Right lobe of liver (tissue), 4 donors: ENCODE measurements around the gene COL18A1.

Source experiments
- CTCF ChIP-seq, 4 donors: fragments of 200-600 bp in 3 of 4; fragments of 450-650 bp in 1 of 4; IDR thresholded peaks; one replicate each; pipeline versions ENCODE4 v1.5.1 to v1.8.0; 2016 to 2022; ENCODE audit warnings: antibody characterized with exemption in 4 of 4, mild to moderate bottlenecking in 2 of 4
- POLR2A ChIP-seq: fragments of 450-650 bp; IDR thresholded peaks from one replicate; pipeline ENCODE4 v1.6.1; 2017; ENCODE audit warnings: antibody characterized with exemption, mild to moderate bottlenecking
- donor health status: DM: no; HTN: no; CAD: no.
- donor health status: DM: no; HTN: no; CAD: no.
- donor health status: DM: no; HTN: yes; CAD: no.

GRCh38 chr21:45362748-45363145, 42.2 kb upstream of the COL18A1 start:
- TF ChIP-seq CTCF (IDR thresholded peaks at IDR 0.05) (no peak), POLR2A (no peak)
